Body of pancreas (tissue), 4 donors: Measurements from ENCODE around the gene PPP2R5E.
A peak's percentile ranks its signal among the peaks of the same experiment; 100 is the strongest.

Experiments
- CTCF ChIP-seq, 7 experiments: fragments of 450-650 bp in 4 of 7; fragments of 200-600 bp in 3 of 7; sonication (generic) in 3 of 7; IDR thresholded peaks; one replicate each; pipeline ENCODE4 v1.5.1; 2016 to 2019; ENCODE audit warnings: antibody characterized with exemption in 7 of 7
- POLR2A ChIP-seq, 3 donors: fragments of 450-650 bp; IDR thresholded peaks; one replicate each; pipeline ENCODE4 v1.6.1; 2016; ENCODE audit warnings: antibody characterized with exemption in 3 of 3, mild to moderate bottlenecking in 2 of 3

- TF ChIP-seq CTCF (IDR thresholded peaks at IDR 0.05), result peak in 3 of 7 experiments; percentile 9 to 29 (median 14)
- no peak for TF ChIP-seq POLR2A (IDR thresholded peaks at IDR 0.05)
Measured at GRCh38 chr14:63438065-63438757, 105.0 kb downstream of the PPP2R5E start.
